MCF 10A (cell line): ENCODE data around the gene ETV1. TPM values are rescaled to one million over a fixed set of nuclear protein-coding genes. Genes with fewer than 3 reads are reported as not detected.

ENCODE experiments used
- BruUV-seq: library from RNA; stranded (reverse); fragments of 400-500 nt; replicated peaks from 2 replicates; lab custom pipeline; 2021; lab: Mats Ljungman, UMichigan
- CTCF ChIA-PET: fragments of 300-600 bp; sonication (Branson Sonifier 250); formaldehyde crosslinking; extraction: SDS; loops from one replicate; lab custom pipeline; 2021; ENCODE audit warnings: antibody characterized with exemption, inconsistent platforms; lab: Yijun Ruan, JAX
- POLR2A ChIA-PET: fragments of 300-600, 350-650 bp; sonication (Branson Sonifier 250); formaldehyde crosslinking; extraction: SDS; loops from one replicate; lab custom pipeline; 2020; ENCODE audit warnings: antibody characterized with exemption, inconsistent platforms; lab: Yijun Ruan, JAX
- DNase-seq: peaks from one replicate; pipeline ENCODE4 v3.0.0-alpha.2; 2018; ENCODE audit not compliant: unreplicated experiment
- H3K27ac Mint-ChIP-seq: one replicate; pipeline ENCODE4 v1.8.0; 2022; ENCODE audit warnings: mild to moderate bottlenecking, low read depth, mixed read lengths; ENCODE audit not compliant: unreplicated experiment
- H3K27me3 Mint-ChIP-seq: one replicate; pipeline ENCODE4 v1.8.0; 2022; ENCODE audit warnings: mixed read lengths; ENCODE audit not compliant: insufficient read depth, unreplicated experiment
- H3K36me3 Mint-ChIP-seq: one replicate; pipeline ENCODE4 v1.8.0; 2022; ENCODE audit warnings: mild to moderate bottlenecking, moderate library complexity, mixed read lengths; ENCODE audit not compliant: insufficient read depth, unreplicated experiment
- H3K4me1 Mint-ChIP-seq: one replicate; pipeline ENCODE4 v1.8.0; 2022; ENCODE audit warnings: mixed read lengths; ENCODE audit not compliant: insufficient read depth, unreplicated experiment
- H3K4me3 Mint-ChIP-seq: one replicate; pipeline ENCODE4 v1.8.0; 2022; ENCODE audit warnings: mild to moderate bottlenecking, moderate library complexity, mixed read lengths; ENCODE audit not compliant: unreplicated experiment
- H3K9me3 Mint-ChIP-seq: one replicate; pipeline ENCODE4 v1.8.0; 2022; ENCODE audit warnings: mixed read lengths; ENCODE audit not compliant: unreplicated experiment
- intact Hi-C: fragments of 100-400 bp; cut with micrococcal nuclease; formaldehyde crosslinking; loops from 2 replicates; pipeline ENCODE4 v1.14.1; 2022
- total RNA-seq: library from RNA; stranded (reverse); gene quantifications from 2 replicates; pipeline ENCODE4 v1.2.3, GENCODE V29; 2022
- TF ChIP-seq, protein P1 (sequence below): fragments of 200-600 bp; IDR thresholded peaks from one replicate; pipeline ENCODE4 v1.8.0; 2022; ENCODE audit warnings: antibody characterized with exemption, mild to moderate bottlenecking; ENCODE audit not compliant: unreplicated experiment

Gene ETV1
- total RNA-seq, 1 experiment from 2014 or later = 6.9 TPM

DNA sequence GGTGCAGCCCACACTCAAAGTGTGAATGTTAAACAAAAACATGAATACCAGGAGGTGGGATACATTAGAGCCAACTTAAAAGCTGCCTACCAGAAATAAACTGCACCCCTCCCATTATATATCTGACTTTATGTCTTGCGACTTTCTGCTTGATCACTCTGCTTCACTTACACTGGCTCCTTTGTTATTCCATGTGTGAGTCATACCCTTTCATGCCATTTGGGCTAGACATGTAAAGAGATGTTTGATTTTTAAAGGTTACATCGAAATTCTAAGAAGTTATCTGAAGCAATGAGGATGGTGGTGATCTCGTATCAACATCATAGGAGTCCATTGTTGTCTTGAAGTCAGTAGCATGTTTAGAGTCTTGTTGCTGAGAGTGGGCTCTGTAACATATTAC, 31.6 kb upstream of the ETV1 start:
- CTCF ChIA-PET = interaction anchor here (0.6 to 2.6 kb wide), 3 partner anchors 27 to 32 kb away, joined by 3 to 5 read pairs (median 5); partner anchors contain the start of gene ETV1
- Mint-ChIP-seq H3K27ac (no peak overlapping the region), H3K36me3 (no peaks in the 10 kb centered on the region), H3K27me3 (no peaks in the 10 kb centered on the region), H3K4me1 (no peaks in the 10 kb centered on the region), H3K9me3 (no peaks in the 10 kb centered on the region), H3K4me3 (no peak overlapping the region)
- BruUV-seq = no TSS peak
- intact Hi-C loops = no loop called here
- DNase-seq = peak; percentile 30
- POLR2A ChIA-PET = interaction anchor here (1.1 kb wide), 1 partner anchor 165 kb away, joined by 4 read pairs; no protein-coding TSS in a partner anchor
- TF ChIP-seq, protein P1, sequence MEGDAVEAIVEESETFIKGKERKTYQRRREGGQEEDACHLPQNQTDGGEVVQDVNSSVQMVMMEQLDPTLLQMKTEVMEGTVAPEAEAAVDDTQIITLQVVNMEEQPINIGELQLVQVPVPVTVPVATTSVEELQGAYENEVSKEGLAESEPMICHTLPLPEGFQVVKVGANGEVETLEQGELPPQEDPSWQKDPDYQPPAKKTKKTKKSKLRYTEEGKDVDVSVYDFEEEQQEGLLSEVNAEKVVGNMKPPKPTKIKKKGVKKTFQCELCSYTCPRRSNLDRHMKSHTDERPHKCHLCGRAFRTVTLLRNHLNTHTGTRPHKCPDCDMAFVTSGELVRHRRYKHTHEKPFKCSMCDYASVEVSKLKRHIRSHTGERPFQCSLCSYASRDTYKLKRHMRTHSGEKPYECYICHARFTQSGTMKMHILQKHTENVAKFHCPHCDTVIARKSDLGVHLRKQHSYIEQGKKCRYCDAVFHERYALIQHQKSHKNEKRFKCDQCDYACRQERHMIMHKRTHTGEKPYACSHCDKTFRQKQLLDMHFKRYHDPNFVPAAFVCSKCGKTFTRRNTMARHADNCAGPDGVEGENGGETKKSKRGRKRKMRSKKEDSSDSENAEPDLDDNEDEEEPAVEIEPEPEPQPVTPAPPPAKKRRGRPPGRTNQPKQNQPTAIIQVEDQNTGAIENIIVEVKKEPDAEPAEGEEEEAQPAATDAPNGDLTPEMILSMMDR = no peak

DNA sequence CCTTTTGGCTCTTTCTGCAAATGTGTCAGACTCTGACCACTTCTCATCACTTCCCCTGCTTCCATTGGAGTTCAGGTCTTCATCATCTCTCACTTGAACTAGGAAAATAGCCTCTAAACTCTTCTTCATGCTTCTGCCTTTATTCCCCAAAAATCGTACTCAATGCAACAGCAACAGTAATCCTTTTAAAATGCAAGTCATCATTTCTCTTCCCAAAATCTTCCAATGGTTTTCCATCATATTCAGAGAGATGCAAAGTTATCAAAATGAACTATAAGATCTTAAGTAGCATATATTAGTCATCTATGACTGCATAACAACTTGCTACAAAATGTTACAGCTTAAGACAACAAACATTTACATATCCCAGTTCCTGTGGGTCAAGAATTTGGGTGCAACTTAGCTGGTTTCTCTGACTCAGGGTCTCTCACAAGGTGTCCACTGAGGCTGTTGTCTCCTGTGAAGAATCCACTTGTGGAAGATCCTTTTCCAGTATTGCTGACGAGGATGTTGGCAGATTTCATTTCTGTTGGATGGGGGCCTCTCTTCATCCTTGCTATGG, 31.0 kb upstream of the ETV1 start:
- no peak overlapping the region for H3K4me3 Mint-ChIP-seq
- ChIA-PET POLR2A (no interaction called here), CTCF (interaction anchor here (0.6 to 1.0 kb wide), 3 partner anchors 26 to 437 kb away, joined by 3 to 5 read pairs (median 3); no protein-coding TSS in a partner anchor)
- no peaks in the 10 kb centered on the region for H3K4me1 Mint-ChIP-seq
- intact Hi-C loops = no loop called here
- TF ChIP-seq, protein P1 = no peak
- no peaks in the 10 kb centered on the region for H3K27me3 Mint-ChIP-seq
- H3K36me3 Mint-ChIP-seq = no peaks in the 10 kb centered on the region
- no peak for DNase-seq
- H3K9me3 Mint-ChIP-seq = no peaks in the 10 kb centered on the region
- no peak overlapping the region for H3K27ac Mint-ChIP-seq
- BruUV-seq = no TSS peak

- no peak overlapping the region for H3K4me3 Mint-ChIP-seq
- BruUV-seq = no TSS peak
- H3K4me1 Mint-ChIP-seq = no peaks in the 10 kb centered on the region
- no peak for DNase-seq
- no peak overlapping the region for H3K27ac Mint-ChIP-seq
- no peaks in the 10 kb centered on the region for H3K9me3 Mint-ChIP-seq
- no peaks in the 10 kb centered on the region for H3K27me3 Mint-ChIP-seq
- CTCF ChIA-PET = no interaction called here
- TF ChIP-seq, protein P1 = no peak
- intact Hi-C loops = no loop called here
- no peaks in the 10 kb centered on the region for H3K36me3 Mint-ChIP-seq
- POLR2A ChIA-PET = no interaction called here
These were observed 29.3 kb upstream of the ETV1 start for GRCh38 chr7:14018751-14019150.

- Mint-ChIP-seq H3K4me3 (no peak overlapping the region), H3K36me3 (no peaks in the 10 kb centered on the region), H3K27me3 (no peaks in the 10 kb centered on the region), H3K4me1 (no peaks in the 10 kb centered on the region), H3K9me3 (no peaks in the 10 kb centered on the region), H3K27ac (no peak overlapping the region)
- no peak for DNase-seq
- POLR2A ChIA-PET = no interaction called here
- CTCF ChIA-PET = interaction anchor here (0.6 kb wide), 1 partner anchor 270 kb away, joined by 3 read pairs; no protein-coding TSS in a partner anchor
- TF ChIP-seq, protein P1 = no peak
- no TSS peak for BruUV-seq
- intact Hi-C loops = no loop called here
These were observed 27.5 kb upstream of the ETV1 start for GRCh38 chr7:14016950-14017349.
